SH-SY5Y (cell line): Measurements from ENCODE around the gene HERPUD2.
A peak's percentile ranks its signal among the peaks of the same experiment; 100 is the strongest.

Source experiments
- GATA2 ChIP-seq: IDR thresholded peaks from 2 replicates; pipeline ENCODE4 v1.6.1; 2011; ENCODE audit warnings: mild to moderate bottlenecking, low read depth, low read length
- GATA3 ChIP-seq: IDR thresholded peaks from 2 replicates; pipeline ENCODE4 v1.6.1; 2011; ENCODE audit warnings: low read depth, mild to moderate bottlenecking, low read length, moderate library complexity

HERPUD2 gene

DNA sequence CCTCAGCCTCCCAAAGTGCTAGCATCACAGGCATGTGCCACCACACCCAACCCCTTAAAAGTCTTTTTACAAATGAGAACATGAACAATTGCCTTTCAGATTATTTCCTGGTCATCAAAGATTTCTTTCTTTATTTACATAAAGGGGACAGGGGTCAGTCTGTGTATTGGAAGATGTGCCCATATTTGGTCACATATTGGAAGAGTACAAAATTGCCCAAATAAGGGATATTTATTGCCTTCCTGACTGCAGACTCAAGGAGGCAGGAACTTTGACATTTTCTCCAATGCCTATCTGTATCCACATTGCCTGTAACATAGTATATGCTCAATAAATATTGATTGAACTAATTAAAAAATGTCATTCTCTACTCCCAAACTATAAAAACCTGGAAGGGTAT lies 25.9 kb upstream of the HERPUD2 start:
- TF ChIP-seq GATA2 (no peak), GATA3 (no peak)

- TF ChIP-seq GATA3 (no peak), GATA2 (no peak)
These were observed 25.1 kb upstream of the HERPUD2 start for GRCh38 chr7:35720032-35720431.

- no peak for TF ChIP-seq GATA2
- no peak for TF ChIP-seq GATA3
These were observed 23.1 kb upstream of the HERPUD2 start for GRCh38 chr7:35718047-35718446.

DNA sequence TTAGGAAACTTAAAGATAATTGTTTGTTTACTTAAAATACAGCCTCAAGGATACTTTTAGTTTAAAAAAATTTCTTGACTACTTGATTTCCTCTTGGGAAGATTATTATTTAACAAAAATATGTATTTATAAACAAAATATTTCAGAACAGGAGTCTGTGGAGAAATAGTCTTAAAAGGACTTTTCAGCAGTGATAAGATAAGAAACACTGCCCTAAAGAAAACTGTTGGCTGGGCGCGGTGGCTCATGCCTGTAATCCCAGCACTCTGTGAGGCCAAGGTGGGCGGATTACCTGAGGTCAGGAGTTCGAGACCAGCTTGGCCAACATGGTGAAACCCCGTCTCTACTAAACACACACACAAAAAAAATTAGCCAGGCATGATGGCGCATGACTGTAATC lies 22.6 kb upstream of the HERPUD2 start:
- TF ChIP-seq GATA2 = no peak
- TF ChIP-seq GATA3 = no peak

GRCh38 chr7:35717013-35717412 lies 22.1 kb upstream of the HERPUD2 start:
- TF ChIP-seq GATA2 = no peak
- TF ChIP-seq GATA3 = no peak

- TF ChIP-seq GATA2 (peak; percentile 42), GATA3 (no peak)
These were observed 21.3 kb upstream of the HERPUD2 start for GRCh38 chr7:35716038-35716803.

DNA sequence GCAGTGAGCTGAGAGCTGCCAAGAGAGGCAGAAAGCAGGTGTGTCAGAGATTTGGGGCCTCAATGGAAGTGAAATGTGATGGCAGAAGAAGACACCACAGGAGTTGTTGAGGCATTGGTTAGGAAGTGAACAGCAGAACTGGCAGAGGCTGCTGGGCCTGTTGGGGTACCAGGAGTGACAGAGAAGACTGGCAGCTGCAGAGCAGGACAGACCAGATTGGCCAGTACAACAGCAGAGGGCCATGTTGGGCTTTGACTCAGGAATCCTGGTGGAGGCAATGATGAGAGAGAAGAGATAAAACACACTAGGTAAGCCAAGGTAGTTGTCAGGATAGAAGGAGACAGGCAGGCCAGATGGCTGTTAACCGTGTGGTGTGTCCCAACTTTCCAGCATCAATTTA lies 19.9 kb upstream of the HERPUD2 start:
- TF ChIP-seq GATA2 = no peak
- TF ChIP-seq GATA3 = no peak

- TF ChIP-seq GATA2 (no peak), GATA3 (no peak)
These were observed 19.5 kb upstream of the HERPUD2 start for GRCh38 chr7:35714407-35714806.

GRCh38 chr7:35712563-35713226 lies 17.8 kb upstream of the HERPUD2 start:
- TF ChIP-seq GATA3 = no peak
- no peak for TF ChIP-seq GATA2

DNA sequence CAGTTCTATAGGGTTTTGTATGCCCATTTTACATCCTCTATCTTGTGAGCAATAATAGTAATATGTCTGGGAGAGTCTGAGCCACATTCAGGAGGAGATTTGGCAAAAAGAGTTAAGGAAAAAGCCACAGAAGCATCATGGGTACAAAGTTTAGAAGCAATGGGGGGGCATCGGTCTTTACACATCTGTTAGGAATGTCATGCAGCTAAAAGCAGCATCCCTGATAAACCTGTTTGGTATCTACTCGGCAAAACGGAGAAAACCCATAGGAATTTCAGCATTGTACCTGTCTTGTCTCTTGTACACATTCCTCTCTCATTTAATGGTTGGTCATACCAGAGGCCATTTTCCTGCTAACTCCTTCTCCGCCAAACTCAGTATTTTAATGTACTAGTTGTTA lies 12.5 kb upstream of the HERPUD2 start:
- TF ChIP-seq GATA2 (no peak), GATA3 (no peak)

DNA sequence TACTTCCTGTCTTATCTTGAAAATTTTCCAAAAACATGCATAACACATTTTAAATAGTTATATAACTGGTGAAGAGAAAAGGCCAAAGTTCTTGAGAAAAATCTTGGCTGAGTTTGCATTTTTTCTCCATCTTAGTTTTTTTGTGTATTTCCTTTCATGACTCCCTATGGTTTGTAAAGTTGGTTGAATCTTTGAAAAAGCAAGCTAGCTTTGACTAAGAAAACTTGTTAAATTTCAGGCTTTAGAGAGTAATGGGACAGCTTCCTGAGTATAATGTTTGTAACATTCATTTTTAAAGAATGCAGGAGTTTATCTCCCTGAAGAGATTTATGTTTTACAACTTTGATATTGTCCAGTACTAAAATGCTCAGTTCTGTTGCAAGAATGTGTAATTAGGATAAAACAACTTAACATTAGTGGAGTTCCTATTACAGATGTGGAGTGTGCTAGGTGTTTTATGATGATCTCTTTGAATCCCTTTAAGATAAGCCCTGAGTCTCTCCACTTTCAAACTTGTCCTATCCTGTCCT lies 11.1 kb upstream of the HERPUD2 start:
- no peak for TF ChIP-seq GATA3
- TF ChIP-seq GATA2 = no peak

GRCh38 chr7:35704261-35704660 lies 9.3 kb upstream of the HERPUD2 start:
- TF ChIP-seq GATA2 (no peak), GATA3 (no peak)

DNA sequence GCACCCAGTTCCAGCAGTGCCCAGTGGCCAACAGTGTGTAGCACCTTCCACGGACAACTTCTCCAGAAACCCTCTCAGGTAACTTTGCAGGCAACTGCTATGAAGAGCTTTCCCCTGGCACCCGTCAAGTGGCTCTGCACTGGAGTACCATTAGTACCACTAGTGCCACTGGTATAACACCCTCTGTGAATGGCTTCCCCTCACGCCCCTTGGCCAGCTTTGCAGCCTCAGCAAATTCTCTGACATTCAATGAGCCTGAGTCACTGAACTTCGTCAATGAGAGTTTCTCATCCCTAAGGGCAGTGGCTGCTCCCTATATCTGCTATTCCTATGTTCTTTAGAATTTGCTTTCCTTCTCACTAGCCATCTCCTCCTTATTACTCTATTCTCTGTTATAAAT lies 7.6 kb upstream of the HERPUD2 start:
- no peak for TF ChIP-seq GATA2
- TF ChIP-seq GATA3 = no peak

DNA sequence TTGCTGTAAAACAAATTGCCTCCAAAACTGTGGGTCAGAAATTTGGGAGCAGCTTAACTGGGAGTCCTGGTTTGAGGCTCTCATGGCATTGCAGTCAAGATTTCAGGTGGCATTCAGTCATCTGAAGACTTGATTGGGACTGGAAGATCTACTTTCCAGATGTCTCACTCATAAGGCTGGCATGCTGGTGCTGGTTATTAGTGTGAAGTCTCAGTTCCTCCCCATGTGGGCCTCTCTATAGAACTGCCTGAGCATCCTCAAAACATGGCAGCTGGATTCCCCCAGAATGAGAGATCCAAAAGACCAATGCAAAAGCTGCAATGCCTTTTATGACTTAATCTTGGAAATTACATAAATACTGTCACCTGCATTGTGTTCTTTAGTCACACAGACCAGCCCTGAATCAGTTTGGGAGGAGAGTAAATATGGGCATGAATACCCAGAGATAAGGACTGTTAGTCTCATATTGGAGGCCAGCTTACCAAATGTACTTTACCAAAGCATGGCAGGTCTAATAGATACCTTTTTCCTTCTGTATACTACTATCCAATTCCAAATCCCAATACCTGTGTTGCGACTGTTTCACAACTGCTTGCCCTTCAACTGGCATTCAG lies 6.5 kb upstream of the HERPUD2 start:
- no peak for TF ChIP-seq GATA2
- TF ChIP-seq GATA3 = no peak
